Small intestine (tissue), 7 donors: ENCODE data around the gene CAMK1D. TPM values are rescaled to one million over a fixed set of nuclear protein-coding genes. Genes with fewer than 3 reads are reported as not detected.

Experiments used
- DNase-seq, 2 donors: peaks; one replicate each; pipeline versions ENCODE4 v3.0.0 to v3.0.0-alpha.2; 2013
- FAIRE-seq: peaks from 2 replicates; lab custom pipeline; 2012; peaks lifted over from hg19 to GRCh38; lab: Jason Lieb, UNC
- H3K27ac ChIP-seq, 3 donors: one replicate each; pipeline ENCODE4 v1.5.1; 2013; ENCODE audit warnings: low read length in 2 of 3, mild to moderate bottlenecking in 2 of 3, control low read depth in 1 of 3, inconsistent platforms in 1 of 3, low read depth in 1 of 3, moderate library complexity in 1 of 3
- H3K27me3 ChIP-seq, 3 donors: one replicate each; pipeline ENCODE4 v1.6.1; 2013; ENCODE audit warnings: low read length in 3 of 3, inconsistent platforms in 1 of 3; ENCODE audit not compliant: control insufficient read depth in 3 of 3, insufficient read depth in 3 of 3
- H3K36me3 ChIP-seq, 3 donors: one replicate each; pipeline ENCODE4 v1.6.1; 2013; ENCODE audit warnings: low read length in 3 of 3, inconsistent platforms in 1 of 3, low read depth in 1 of 3, mild to moderate bottlenecking in 1 of 3, moderate library complexity in 1 of 3; ENCODE audit not compliant: control insufficient read depth in 3 of 3, insufficient read depth in 2 of 3
- H3K4me1 ChIP-seq, 3 donors: one replicate each; pipeline ENCODE4 v1.6.1; 2013; ENCODE audit warnings: low read length in 2 of 3, inconsistent platforms in 1 of 3, low read depth in 1 of 3, mild to moderate bottlenecking in 1 of 3, moderate library complexity in 1 of 3; ENCODE audit not compliant: control insufficient read depth in 3 of 3, insufficient read depth in 2 of 3
- H3K4me3 ChIP-seq, 3 donors: one replicate each; pipeline ENCODE4 v1.5.1; 2013; ENCODE audit warnings: low read length in 3 of 3, control low read depth in 1 of 3, inconsistent platforms in 1 of 3, low read depth in 1 of 3, mild to moderate bottlenecking in 1 of 3, moderate library complexity in 1 of 3
- H3K9me3 ChIP-seq, 2 donors: one replicate each; pipeline ENCODE4 v1.6.1; 2013; ENCODE audit warnings: low read depth in 1 of 2, low read length in 1 of 2; ENCODE audit not compliant: control insufficient read depth in 2 of 2, insufficient read depth in 1 of 2
- WGBS, 3 donors: extraction: QIAGEN DNeasy Blood & Tissue Kit; methylation state at CpG; one replicate each; pipeline ENCODE4 v1.1.7; 2013; 5-methylcytosine and 5-hydroxymethylcytosine counted together
- polyA plus RNA-seq, 4 donors: library from polyadenylated mRNA; stranded (reverse) in 3 of 4; unstranded in 1 of 4; fragments of 200-250 nt in 3 of 4; fragments of 120-200 nt in 1 of 4; gene quantifications; one replicate each; pipeline versions ENCODE4 v1.2.1 to v1.2.3, GENCODE V29; 2013
- donor health status: healthy with polysubstance abuse.
- donor health status: control.
- donor health status: control.
- donor health status: Bipolar disorder and iron deficiency.
- donor health status: healthy.

CAMK1D gene
- polyA plus RNA-seq, 4 donors, result 0.45 to 9.7 (median 3.8) TPM

DNA sequence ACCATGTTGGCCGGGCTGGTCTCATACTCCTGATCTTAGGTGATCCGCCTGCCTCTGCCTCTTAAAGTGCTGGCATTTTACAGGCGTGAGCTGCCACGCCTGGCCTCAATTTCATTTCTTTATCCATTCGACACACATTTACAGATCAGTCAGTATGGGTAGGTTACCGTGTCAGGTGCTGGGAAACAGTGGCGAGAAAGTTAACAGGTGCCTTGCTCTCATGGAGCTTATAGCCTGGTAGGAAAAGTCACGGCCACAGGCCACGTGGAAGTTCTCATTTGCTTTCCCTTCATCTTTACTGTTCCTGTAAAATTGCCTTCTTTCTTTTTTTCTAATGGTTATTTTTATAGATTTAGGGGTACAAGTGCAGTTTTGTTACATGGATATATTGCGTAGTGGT lies 2.6 kb upstream of the CAMK1D start:
- Histone ChIP-seq H3K9me3 (no peaks in the 10 kb centered on the region), H3K36me3 (no peaks in the 10 kb centered on the region), H3K4me1 (peaks cover 0 to 15% (median 2%) of the 10 kb centered on the region in 3 donors), H3K4me3 (no peak overlapping the region), H3K27me3 (no peaks in the 10 kb centered on the region), H3K27ac (no peak overlapping the region)
- DNase-seq, result no peak
- 80 to 89% (median 82%) methylated on average over 10 of the region's 10 CpGs for WGBS, 3 donors
- no peak for FAIRE-seq

- 11 to 19% (median 15%) methylated on average over 24 of the region's 24 CpGs for WGBS, 3 donors
- peak overlapping the region; percentile 34 to 92 (median 83) for H3K4me3 ChIP-seq
- peak; percentile 15 to 54 for DNase-seq
- no peaks in the 10 kb centered on the region for H3K27me3 ChIP-seq
- peaks cover 0 to 15% (median 2%) of the 10 kb centered on the region in 3 donors for H3K4me1 ChIP-seq
- H3K27ac ChIP-seq, result peak overlapping the region in 2 of 3 donors; percentile 18 to 45
- H3K36me3 ChIP-seq, result no peaks in the 10 kb centered on the region
- H3K9me3 ChIP-seq, result no peaks in the 10 kb centered on the region
- FAIRE-seq, result no peak
Observed at GRCh38 chr10:12348294-12348869, 965 bp upstream of the CAMK1D start.

DNA sequence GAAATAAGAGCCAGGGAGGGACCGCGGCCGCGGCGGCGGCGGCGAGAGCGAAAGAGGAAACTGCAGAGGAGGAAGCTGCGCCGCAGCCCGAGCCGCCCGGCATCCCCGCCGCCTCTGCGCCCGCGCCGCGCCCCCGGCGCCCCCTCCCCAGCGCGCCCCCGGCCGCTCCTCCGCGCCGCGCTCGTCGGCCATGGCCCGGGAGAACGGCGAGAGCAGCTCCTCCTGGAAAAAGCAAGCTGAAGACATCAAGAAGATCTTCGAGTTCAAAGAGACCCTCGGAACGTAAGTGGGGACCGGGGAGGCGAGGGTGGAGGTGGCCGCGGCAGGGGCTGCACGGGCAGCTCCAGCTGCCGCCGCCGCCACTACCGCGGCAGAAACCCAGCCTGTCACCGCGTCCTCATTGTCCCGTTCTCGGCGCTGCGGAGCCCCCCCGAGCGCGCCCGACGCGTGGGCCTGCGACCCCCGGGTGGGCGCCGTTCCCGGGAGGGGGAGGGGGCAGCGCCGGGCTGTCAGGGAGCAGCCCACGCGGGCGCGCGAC lies 351 bp downstream of the CAMK1D start:
- DNase-seq (no peak), FAIRE-seq (no peak)
- Histone ChIP-seq H3K27ac (peak overlapping the region; percentile 59 to 84 (median 69)), H3K4me3 (peak overlapping the region; percentile 79 to 92 (median 83)), H3K4me1 (peaks cover 0 to 15% (median 2%) of the 10 kb centered on the region in 3 donors), H3K36me3 (no peaks in the 10 kb centered on the region), H3K27me3 (no peaks in the 10 kb centered on the region), H3K9me3 (no peaks in the 10 kb centered on the region)
- 0 to 1% (median 0%) methylated on average over 19 to 73 of the region's 73 CpGs for WGBS, 3 donors

- H3K27ac ChIP-seq, result peak overlapping the region; percentile 58 to 84 (median 59)
- 0 to 1% (median 0%) methylated on average over 42 to 47 of the region's 47 CpGs for WGBS, 3 donors
- no peaks in the 10 kb centered on the region for H3K27me3 ChIP-seq
- H3K4me3 ChIP-seq, result peak overlapping the region; percentile 79 to 92 (median 83)
- H3K36me3 ChIP-seq, result no peaks in the 10 kb centered on the region
- FAIRE-seq, result no peak
- peaks cover 0 to 15% (median 2%) of the 10 kb centered on the region in 3 donors for H3K4me1 ChIP-seq
- DNase-seq, result peak; percentile 86 to 87
- H3K9me3 ChIP-seq, result no peaks in the 10 kb centered on the region
Observed at GRCh38 chr10:12350167-12350872, 973 bp downstream of the CAMK1D start.

DNA sequence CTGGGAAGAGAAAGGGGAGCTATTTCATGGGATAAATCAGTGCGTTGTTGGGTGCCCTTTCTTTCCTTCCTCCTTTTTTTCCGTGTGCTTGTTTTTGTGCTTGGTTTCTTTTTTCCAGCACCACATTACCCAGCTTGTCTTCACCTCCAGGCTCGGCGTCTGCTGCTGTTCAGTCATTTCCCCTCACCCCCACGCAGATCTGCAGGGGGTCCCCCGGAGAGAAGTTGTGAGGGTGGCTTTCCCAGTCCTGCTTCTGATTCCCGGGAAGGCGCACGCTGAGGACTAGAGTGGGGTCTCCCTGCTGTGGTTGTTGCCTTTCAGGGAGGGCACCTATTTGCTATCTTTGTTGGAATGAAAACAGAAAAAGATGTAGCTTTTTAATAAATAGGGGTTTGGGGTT lies 1.6 kb downstream of the CAMK1D start:
- no peak for DNase-seq

DNA sequence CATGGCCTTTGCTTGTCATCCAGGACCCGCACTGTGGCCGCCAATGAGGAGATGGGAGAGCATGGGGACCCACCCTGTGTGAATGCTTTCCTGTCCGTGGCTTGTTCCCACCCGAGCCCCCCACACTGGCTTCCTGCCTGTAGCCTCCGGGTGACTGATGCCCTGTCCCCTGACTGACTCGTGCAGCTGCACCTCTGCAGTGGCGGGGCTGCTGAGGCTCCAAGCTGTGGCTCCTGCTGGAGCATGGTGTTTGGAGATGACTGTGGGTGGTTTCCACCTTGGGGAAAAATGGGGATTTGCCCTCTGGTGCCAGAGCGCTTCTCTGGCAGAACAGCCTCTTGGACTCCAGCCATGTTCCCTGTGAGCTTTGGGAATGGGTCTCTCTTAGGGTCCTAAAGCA lies 2.1 kb downstream of the CAMK1D start:
- DNase-seq (no peak), FAIRE-seq (no peak)
- peaks cover 0 to 15% (median 2%) of the 10 kb centered on the region in 3 donors for H3K4me1 ChIP-seq
- H3K9me3 ChIP-seq, result no peaks in the 10 kb centered on the region
- 50 to 67% (median 51%) methylated on average over 6 to 8 of the region's 8 CpGs for WGBS, 3 donors
- H3K27ac ChIP-seq, result no peak overlapping the region
- H3K27me3 ChIP-seq, result no peaks in the 10 kb centered on the region
- no peak overlapping the region for H3K4me3 ChIP-seq
- H3K36me3 ChIP-seq, result peaks cover 0 to 2% (median 0%) of the 10 kb centered on the region in 3 donors

More for the DNA sequence above, 1.6 kb downstream of the CAMK1D start:
- H3K4me3 ChIP-seq, result peak overlapping the region; percentile 79 to 92 (median 83)
- peak overlapping the region in 2 of 3 donors; percentile 58 to 84 for H3K27ac ChIP-seq
- no peaks in the 10 kb centered on the region for H3K9me3 ChIP-seq
- H3K27me3 ChIP-seq, result no peaks in the 10 kb centered on the region
- no peak for FAIRE-seq
- H3K36me3 ChIP-seq, result peaks cover 0 to 2% (median 0%) of the 10 kb centered on the region in 3 donors
- 13 to 25% (median 18%) methylated on average over 9 of the region's 9 CpGs for WGBS, 3 donors
- peaks cover 0 to 15% (median 2%) of the 10 kb centered on the region in 3 donors for H3K4me1 ChIP-seq

- FAIRE-seq (no peak), DNase-seq (no peak)
- Histone ChIP-seq H3K9me3 (no peaks in the 10 kb centered on the region), H3K36me3 (peaks cover 0 to 2% (median 0%) of the 10 kb centered on the region in 3 donors), H3K27ac (no peak overlapping the region), H3K4me3 (no peak overlapping the region), H3K4me1 (peaks cover 0 to 15% (median 2%) of the 10 kb centered on the region in 3 donors), H3K27me3 (no peaks in the 10 kb centered on the region)
- WGBS, 3 donors, result 53 to 93% (median 73%) methylated on average over 2 of the region's 2 CpGs
Observed at GRCh38 chr10:12351889-12352288, 2.5 kb downstream of the CAMK1D start.

DNA sequence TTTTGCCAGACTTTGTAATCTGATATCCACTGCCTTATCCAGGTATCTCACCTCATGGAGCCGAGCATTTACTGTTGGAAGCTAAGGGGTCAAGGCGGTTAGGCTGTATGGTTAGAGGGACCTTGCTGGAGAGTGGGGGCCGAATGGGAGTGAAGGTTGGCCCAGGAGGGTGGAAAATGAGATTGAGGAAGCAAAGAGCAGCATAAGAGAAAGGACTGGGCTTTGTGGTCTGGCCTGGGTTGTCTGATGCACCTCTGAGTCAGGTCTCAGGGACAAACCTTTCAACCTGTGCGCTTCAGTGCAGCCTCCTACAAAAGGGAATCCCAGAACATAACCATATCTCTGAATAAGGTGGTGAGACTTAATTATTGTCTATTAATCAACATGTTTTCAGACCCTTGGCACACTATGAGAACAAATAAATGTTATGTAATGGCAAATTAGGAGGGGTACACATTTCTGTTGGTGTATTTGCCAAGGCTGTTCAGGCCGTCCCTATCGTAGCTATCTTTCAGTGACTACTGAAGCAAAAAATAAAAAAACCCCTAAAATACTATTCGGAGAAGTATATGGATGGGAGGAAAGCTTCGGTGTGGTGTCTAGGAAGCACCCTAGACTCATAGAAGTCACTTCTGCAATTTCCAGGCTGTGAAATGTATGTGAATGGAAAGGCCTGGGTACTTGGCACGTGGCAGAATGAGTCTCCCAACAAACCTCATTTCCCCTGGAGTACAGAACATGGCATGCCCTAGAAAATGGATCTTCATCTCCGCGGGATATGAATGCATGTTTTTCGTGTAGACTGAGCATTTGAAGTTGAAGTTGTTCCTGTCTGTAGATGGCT lies 4.3 kb downstream of the CAMK1D start:
- no peak overlapping the region for H3K27ac ChIP-seq
- peaks cover 0 to 11% (median 3%) of the 10 kb centered on the region in 3 donors for H3K4me1 ChIP-seq
- DNase-seq, result no peak
- H3K27me3 ChIP-seq, result no peaks in the 10 kb centered on the region
- no peak overlapping the region for H3K4me3 ChIP-seq
- no peaks in the 10 kb centered on the region for H3K9me3 ChIP-seq
- WGBS, 3 donors, result 86 to 89% (median 88%) methylated on average over 12 of the region's 12 CpGs
- peaks cover 0 to 2% (median 0%) of the 10 kb centered on the region in 3 donors for H3K36me3 ChIP-seq
- FAIRE-seq, result no peak
